ENCODE data around the gene STH.
A peak's percentile ranks its signal among the peaks of the same experiment; 100 is the strongest.
"Not testable (repeated sequence)": the region's sequence is repeated elsewhere in the genome, so short reads cannot be mapped to it uniquely, and the experiment has no call there.

The STH gene

GRCh38 chr17:45986056-45986455 is 13.0 kb upstream of the STH start:
- no peak for DNase-seq

- no peak for DNase-seq
Observed at GRCh38 chr17:45987706-45988105, 11.3 kb upstream of the STH start.

- DNase-seq = no peak
Observed at GRCh38 chr17:45989759-45990158, 9.3 kb upstream of the STH start.

GRCh38 chr17:45990886-45991285 is 8.2 kb upstream of the STH start:
- DNase-seq = no peak

DNA sequence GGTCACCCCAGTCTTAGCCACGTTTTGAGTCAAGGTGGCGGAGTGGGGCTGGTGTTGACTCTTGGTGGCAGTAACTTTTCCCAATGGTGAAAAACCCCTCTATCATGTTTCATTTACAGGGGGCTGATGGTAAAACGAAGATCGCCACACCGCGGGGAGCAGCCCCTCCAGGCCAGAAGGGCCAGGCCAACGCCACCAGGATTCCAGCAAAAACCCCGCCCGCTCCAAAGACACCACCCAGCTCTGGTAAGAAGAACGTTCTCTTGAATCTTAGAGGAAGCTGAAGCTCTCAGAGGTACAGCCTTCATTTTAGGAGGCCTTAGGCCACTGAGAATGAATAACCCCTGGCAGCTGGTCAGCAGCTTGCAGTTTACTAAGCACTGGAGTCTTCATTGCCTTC is 7.7 kb upstream of the STH start:
- no peak for DNase-seq

DNA sequence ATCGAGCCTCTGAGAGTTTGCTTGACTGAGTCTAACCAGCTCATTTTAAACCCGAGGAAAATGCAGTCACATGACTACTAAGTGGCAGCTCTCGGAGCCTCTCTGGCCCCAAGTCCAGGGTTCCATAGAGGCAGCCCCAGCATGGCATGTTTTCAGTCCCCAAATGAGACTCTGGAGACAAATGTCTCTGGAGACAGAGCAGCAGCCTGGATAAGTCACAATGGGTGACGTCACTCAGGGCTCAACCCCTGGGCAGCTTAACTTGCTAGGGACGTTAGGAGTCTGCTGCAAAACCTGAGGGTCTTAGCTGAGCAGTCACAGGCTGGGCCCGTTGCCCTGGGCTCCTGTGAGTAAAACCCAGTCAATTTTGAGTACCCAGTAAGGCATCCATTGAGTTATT is 6.9 kb upstream of the STH start:
- no peak for DNase-seq

- no peak for DNase-seq
Observed at GRCh38 chr17:45992904-45993303, 6.1 kb upstream of the STH start.

DNA sequence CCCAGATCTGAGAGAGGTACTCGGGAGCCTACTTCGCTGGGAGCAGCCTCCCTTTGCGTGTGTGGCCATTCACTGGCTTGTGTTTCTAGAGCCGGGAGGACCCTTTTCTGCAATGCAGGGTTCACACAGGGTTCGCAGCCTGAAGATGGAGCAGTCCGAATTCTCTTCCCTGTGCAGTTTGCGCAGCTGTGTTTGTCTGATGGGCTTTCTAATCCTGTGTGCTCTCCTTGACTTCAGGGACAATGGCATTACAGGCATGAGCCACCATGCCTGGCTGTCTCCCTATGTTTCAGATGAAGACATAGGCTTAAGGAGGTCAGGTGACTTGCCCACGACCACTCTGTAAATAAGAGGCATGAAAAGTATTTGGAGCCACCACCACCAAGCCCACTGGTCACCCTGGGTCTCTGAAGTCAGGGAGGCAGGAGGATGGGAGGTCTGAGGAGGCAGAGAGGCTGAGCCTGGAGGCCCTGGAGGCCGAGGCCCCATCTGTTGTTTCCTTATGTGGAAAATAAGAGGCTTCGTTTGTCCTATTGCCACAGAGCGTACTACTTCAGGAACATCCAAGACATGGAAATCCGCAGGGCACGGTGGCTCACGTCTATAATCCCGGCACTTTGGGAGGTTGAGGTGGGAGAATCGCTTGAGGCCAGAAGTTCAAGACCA is 5.0 kb upstream of the STH start:
- no peak for DNase-seq

DNA sequence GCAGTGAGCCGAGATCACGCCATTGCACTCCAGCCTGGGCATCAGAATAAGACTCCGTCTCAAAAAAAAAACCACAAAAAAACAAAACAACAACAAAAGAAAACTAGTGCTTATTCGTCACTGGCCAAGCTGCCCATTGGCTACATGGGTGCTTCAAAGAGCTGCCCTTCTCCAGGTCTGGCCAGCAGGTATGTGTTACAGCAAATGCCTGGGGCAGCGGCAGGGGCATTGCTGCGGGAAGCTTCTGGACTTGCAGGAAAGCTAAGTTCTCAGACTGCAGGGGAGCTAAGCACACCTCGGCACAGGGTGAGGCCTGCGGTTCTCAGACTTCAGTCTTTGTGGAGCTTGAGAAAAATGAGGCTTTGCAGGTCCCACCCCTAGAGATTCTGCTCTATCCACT is 4.1 kb upstream of the STH start:
- no peak for DNase-seq

- no peak for DNase-seq
Observed at GRCh38 chr17:45995627-45996270, 3.3 kb upstream of the STH start.

GRCh38 chr17:45996282-45996937 is 2.6 kb upstream of the STH start:
- no peak for DNase-seq

GRCh38 chr17:45997166-45997565 is 1.9 kb upstream of the STH start:
- DNase-seq = no peak

GRCh38 chr17:45997624-45998023 is 1.4 kb upstream of the STH start:
- DNase-seq = no peak

DNA sequence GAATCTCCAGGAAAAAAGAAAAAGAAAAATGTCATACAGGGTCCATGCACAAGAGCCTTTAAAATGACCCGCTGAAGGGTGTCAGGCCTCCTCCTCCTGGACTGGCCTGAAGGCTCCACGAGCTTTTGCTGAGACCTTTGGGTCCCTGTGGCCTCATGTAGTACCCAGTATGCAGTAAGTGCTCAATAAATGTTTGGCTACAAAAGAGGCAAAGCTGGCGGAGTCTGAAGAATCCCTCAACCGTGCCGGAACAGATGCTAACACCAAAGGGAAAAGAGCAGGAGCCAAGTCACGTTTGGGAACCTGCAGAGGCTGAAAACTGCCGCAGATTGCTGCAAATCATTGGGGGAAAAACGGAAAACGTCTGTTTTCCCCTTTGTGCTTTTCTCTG is 845 bp downstream of the STH start:
- no peak for DNase-seq

DNA sequence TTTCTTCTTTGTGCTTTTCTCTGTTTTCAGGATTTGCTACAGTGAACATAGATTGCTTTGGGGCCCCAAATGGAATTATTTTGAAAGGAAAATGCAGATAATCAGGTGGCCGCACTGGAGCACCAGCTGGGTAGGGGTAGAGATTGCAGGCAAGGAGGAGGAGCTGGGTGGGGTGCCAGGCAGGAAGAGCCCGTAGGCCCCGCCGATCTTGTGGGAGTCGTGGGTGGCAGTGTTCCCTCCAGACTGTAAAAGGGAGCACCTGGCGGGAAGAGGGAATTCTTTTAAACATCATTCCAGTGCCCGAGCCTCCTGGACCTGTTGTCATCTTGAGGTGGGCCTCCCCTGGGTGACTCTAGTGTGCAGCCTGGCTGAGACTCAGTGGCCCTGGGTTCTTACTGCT is 1.2 kb downstream of the STH start:
- DNase-seq = no peak

GRCh38 chr17:46000757-46001156 is 1.7 kb downstream of the STH start:
- no peak for DNase-seq

DNA sequence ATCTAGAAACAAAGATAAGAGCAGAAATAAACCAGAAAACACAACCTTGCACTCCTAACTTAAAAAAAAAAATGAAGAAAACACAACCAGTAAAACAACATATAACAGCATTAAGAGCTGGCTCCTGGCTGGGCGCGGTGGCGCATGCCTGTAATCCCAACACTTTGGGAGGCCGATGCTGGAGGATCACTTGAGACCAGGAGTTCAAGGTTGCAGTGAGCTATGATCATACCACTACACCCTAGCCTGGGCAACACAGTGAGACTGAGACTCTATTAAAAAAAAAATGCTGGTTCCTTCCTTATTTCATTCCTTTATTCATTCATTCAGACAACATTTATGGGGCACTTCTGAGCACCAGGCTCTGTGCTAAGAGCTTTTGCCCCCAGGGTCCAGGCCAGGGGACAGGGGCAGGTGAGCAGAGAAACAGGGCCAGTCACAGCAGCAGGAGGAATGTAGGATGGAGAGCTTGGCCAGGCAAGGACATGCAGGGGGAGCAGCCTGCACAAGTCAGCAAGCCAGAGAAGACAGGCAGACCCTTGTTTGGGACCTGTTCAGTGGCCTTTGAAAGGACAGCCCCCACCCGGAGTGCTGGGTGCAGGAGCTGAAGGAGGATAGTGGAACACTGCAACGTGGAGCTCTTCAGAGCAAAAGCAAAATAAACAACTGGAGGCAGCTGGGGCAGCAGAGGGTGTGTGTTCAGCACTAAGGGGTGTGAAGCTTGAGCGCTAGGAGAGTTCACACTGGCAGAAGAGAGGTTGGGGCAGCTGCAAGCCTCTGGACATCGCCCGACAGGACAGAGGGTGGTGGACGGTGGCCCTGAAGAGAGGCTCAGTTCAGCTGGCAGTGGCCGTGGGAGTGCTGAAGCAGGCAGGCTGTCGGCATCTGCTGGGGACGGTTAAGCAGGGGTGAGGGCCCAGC is 2.6 kb downstream of the STH start:
- no peak for DNase-seq

DNA sequence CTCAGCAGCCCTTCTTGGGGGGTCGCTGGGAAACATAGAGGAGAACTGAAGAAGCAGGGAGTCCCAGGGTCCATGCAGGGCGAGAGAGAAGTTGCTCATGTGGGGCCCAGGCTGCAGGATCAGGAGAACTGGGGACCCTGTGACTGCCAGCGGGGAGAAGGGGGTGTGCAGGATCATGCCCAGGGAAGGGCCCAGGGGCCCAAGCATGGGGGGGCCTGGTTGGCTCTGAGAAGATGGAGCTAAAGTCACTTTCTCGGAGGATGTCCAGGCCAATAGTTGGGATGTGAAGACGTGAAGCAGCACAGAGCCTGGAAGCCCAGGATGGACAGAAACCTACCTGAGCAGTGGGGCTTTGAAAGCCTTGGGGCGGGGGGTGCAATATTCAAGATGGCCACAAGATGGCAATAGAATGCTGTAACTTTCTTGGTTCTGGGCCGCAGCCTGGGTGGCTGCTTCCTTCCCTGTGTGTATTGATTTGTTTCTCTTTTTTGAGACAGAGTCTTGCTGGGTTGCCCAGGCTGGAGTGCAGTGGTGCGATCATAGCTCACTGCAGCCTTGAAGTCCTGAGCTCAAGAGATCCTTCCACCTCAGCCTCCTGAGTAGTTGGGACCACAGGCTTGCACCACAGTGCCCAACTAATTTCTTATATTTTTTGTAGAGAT is 3.4 kb downstream of the STH start:
- DNase-seq = peak; percentile 79

GRCh38 chr17:46002973-46003316 is 3.9 kb downstream of the STH start:
- no peak for DNase-seq

GRCh38 chr17:46003907-46004748 is 5.1 kb downstream of the STH start:
- no peak for DNase-seq

- DNase-seq = not testable (repeated sequence)
Observed at GRCh38 chr17:46006082-46006481, 7.0 kb downstream of the STH start.

DNA sequence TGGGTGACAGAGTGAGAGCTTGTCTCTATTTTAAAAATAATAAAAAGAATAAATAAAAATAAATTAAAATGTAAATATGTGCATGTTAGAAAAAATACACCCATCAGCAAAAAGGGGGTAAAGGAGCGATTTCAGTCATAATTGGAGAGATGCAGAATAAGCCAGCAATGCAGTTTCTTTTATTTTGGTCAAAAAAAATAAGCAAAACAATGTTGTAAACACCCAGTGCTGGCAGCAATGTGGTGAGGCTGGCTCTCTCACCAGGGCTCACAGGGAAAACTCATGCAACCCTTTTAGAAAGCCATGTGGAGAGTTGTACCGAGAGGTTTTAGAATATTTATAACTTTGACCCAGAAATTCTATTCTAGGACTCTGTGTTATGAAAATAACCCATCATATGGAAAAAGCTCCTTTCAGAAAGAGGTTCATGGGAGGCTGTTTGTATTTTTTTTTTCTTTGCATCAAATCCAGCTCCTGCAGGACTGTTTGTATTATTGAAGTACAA is 8.5 kb downstream of the STH start:
- no peak for DNase-seq
